Activated naive CD8-positive, alpha-beta T cell treated with anti-CD3 and anti-CD28 coated beads for 36 hours (primary cell): ENCODE data around the gene RPRD1B. TPM values are rescaled to one million over a fixed set of nuclear protein-coding genes. Genes with fewer than 3 reads are reported as not detected.
A peak's percentile ranks its signal among the peaks of the same experiment; 100 is the strongest.
"Not testable (repeated sequence)": the region's sequence is repeated elsewhere in the genome, so short reads cannot be mapped to it uniquely, and the experiment has no call there.

Experiments
- DNase-seq: peaks from one replicate; pipeline ENCODE4 v3.0.0; 2021
- H3K27ac Mint-ChIP-seq: one replicate; pipeline ENCODE4 v1.8.0; 2022; ENCODE audit warnings: mild to moderate bottlenecking, moderate library complexity, mixed read lengths
- H3K27me3 Mint-ChIP-seq: one replicate; pipeline ENCODE4 v1.8.0; 2022; ENCODE audit warnings: mild to moderate bottlenecking, mixed read lengths
- H3K36me3 Mint-ChIP-seq: one replicate; pipeline ENCODE4 v1.8.0; 2021; ENCODE audit warnings: mild to moderate bottlenecking, mixed read lengths
- H3K4me1 Mint-ChIP-seq: one replicate; pipeline ENCODE4 v1.8.0; 2021; ENCODE audit warnings: mixed read lengths
- H3K4me3 Mint-ChIP-seq: one replicate; pipeline ENCODE4 v1.8.0; 2022; ENCODE audit warnings: mild to moderate bottlenecking, moderate library complexity, mixed read lengths
- H3K9me3 Mint-ChIP-seq: one replicate; pipeline ENCODE4 v1.8.0; 2022; ENCODE audit warnings: mixed read lengths
- total RNA-seq, 2 experiments: library from RNA; stranded (reverse); gene quantifications; one replicate each; pipeline ENCODE4 v1.2.3, GENCODE V29; 2021

RPRD1B gene
- total RNA-seq, 2 experiments from 2014 or later, result 37.6 to 42.7 TPM

DNA sequence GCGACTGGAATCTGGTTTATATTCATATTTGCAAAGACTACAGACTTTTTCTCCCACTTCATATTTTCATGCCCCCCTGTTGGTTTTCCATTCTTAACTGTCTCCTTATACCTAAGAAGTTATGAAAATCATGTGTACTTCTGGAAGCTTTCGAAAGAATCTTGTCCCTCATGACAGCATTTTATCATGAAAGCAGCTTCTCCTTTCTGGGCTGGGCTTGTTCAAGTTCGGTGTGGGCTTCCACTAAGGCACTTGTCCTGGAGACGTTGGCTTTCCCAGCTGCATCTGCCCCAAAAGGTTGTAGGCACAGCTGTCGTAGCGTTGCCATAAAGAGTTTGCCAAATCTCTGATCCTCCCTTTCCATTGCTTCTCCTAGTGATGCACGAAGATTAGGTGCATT, 56.5 kb downstream of the RPRD1B start:
- Mint-ChIP-seq H3K27me3 (no peaks in the 10 kb centered on the region), H3K4me1 (peaks cover 15% of the 10 kb centered on the region), H3K36me3 (peaks cover 12% of the 10 kb centered on the region), H3K9me3 (no peaks in the 10 kb centered on the region), H3K4me3 (no peak overlapping the region), H3K27ac (no peak overlapping the region)
- DNase-seq, result no peak

DNA sequence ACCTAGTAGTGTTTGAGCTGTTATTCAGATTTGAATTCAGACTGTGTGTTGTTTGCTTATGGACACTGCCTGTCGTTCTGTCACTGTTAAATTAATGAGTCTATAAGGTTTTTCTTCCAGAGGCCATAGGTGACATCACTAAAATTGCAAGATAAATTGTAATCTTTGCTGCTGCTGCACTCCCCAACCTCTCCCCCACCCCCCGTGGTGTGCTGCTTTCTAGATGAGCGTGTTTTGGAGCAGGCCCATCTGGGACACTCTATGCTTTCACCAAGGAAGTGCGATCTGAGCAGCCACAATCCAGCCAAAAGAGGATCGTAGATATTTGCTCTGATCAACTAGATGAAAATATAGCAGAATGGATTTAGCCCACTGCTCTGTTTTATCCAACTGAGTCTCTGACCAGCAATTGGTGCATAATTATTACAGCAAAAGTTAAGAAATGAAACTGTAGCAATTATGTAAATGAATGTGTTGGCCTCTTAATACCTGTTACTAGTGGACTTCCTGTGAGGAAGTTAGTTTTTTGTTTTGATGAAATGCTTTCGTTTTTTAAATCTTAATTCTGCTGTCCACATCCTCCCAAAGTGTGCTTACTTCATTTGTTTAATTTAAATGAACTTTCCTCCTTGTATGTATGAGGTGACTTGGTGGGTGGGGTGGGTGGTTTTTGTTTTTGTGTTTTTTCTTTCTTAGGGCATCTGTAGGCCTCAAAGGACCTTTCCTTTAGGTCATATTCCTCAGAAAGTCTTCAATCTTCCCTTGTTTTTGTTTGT, 58.1 kb downstream of the RPRD1B start:
- H3K4me1 Mint-ChIP-seq, result peaks cover 15% of the 10 kb centered on the region

DNA sequence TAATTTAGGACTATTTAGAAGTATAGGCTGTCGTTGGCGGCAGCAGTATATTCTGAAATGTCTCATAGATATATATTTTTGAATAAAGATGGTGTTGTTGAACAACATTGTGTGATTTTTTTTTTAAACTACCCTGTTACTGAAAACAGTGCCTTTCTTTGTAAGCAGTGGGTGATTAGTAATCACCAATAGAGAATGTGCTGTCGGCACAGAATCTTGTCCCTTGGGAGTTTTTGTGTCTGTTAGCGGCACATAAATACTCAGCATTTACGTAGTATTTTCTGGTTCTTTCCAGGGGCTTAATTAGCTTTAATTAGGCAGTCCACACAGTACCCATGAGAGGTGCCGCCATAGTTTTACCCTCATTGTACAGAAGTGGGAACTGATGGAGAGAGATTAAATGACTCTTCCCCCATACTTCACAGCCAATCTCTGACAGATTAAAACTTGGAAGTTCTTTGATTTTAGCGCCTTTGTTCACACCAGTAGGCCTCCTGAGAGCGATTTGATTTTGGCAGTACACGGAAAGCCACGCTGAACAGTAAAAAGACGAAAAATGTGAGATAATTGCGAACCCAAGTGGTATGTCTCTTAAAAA, 58.8 kb downstream of the RPRD1B start:
- no peak for DNase-seq
- no peak overlapping the region for H3K27ac Mint-ChIP-seq
- no peaks in the 10 kb centered on the region for H3K27me3 Mint-ChIP-seq
- H3K9me3 Mint-ChIP-seq, result no peaks in the 10 kb centered on the region
- H3K4me3 Mint-ChIP-seq, result no peak overlapping the region
- peaks cover 11% of the 10 kb centered on the region for H3K36me3 Mint-ChIP-seq
- peaks cover 15% of the 10 kb centered on the region for H3K4me1 Mint-ChIP-seq

More for the DNA sequence above, 58.1 kb downstream of the RPRD1B start:
- H3K9me3 Mint-ChIP-seq, result no peaks in the 10 kb centered on the region
- H3K4me3 Mint-ChIP-seq, result no peak overlapping the region
- H3K36me3 Mint-ChIP-seq, result peaks cover 11% of the 10 kb centered on the region
- DNase-seq, result no peak
- H3K27me3 Mint-ChIP-seq, result no peaks in the 10 kb centered on the region
- peak overlapping the region; percentile 69 for H3K27ac Mint-ChIP-seq

DNA sequence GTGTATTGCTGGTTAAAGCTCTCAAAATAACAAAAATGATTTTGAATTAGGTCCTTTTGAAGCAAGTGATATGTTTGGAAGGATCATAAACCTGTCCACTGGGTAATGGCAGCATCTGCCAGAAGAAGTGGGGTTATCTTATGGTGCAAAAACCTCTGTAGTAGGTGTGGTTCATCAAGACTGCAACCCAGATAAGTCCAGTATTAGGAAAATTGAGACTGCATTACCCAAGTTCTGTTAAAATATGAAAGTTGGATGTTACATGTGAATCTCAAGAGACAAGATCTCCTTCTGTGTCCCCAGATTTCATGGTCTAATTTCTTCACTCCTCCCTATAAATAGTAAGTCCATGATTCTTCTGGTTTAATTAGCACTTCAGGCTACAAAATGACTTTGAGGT, 59.4 kb downstream of the RPRD1B start:
- no peak for DNase-seq
- peaks cover 11% of the 10 kb centered on the region for H3K36me3 Mint-ChIP-seq
- peak overlapping the region; percentile 10 for H3K27ac Mint-ChIP-seq
- H3K27me3 Mint-ChIP-seq, result no peaks in the 10 kb centered on the region
- H3K4me3 Mint-ChIP-seq, result no peak overlapping the region
- H3K4me1 Mint-ChIP-seq, result peaks cover 15% of the 10 kb centered on the region
- H3K9me3 Mint-ChIP-seq, result no peaks in the 10 kb centered on the region

DNA sequence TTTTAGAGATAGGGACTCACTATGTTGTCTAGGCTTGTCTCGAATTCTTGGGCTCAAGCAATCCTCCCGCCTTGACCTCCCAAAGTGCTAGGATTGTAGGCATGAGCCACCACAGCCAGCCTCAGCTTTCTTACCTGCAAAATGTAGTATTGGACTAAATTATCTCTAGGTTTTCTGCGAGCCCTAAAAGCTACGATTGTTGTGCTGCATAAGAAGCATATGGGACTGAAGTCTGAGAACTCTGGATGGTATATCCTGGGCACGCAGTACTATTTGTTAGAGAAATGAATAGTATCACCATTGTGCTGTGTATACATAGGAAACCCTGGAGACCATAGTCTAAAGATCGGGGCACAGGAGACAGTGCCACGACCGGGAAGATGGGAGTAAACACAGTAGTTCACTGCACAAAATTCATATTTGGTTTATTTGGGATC, 60.1 kb downstream of the RPRD1B start:
- Mint-ChIP-seq H3K4me3 (no peak overlapping the region), H3K9me3 (no peaks in the 10 kb centered on the region), H3K27me3 (no peaks in the 10 kb centered on the region), H3K36me3 (peaks cover 10% of the 10 kb centered on the region), H3K27ac (no peak overlapping the region), H3K4me1 (peaks cover 15% of the 10 kb centered on the region)
- DNase-seq, result no peak

DNA sequence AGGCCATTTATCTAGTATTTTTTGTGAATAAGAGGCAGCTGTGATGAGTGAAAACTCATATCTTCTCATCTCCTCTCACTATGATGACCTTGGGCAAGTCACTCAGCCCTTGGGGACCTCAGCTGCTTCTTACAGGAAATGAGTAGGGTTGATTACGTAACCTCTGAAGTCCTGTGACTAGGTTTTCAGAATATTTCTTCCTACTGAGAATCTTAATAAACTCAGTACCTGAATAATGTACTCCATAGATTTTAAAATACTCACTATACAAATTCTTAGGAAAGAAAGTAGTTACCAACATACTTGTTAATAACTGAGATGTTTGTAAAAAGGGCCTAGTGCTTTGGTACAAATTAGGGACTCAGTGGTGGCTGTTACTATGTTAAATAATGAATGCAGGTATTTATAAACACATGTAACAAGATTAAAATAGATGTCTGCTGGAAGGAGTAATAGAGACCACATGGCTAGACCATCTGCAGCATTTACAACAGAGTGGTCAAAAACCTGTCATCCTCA, 60.9 kb downstream of the RPRD1B start:
- peaks cover 10% of the 10 kb centered on the region for H3K36me3 Mint-ChIP-seq
- no peak for DNase-seq
- no peak overlapping the region for H3K27ac Mint-ChIP-seq
- H3K4me3 Mint-ChIP-seq, result no peak overlapping the region
- H3K27me3 Mint-ChIP-seq, result no peaks in the 10 kb centered on the region
- H3K4me1 Mint-ChIP-seq, result peaks cover 15% of the 10 kb centered on the region
- H3K9me3 Mint-ChIP-seq, result no peaks in the 10 kb centered on the region

DNA sequence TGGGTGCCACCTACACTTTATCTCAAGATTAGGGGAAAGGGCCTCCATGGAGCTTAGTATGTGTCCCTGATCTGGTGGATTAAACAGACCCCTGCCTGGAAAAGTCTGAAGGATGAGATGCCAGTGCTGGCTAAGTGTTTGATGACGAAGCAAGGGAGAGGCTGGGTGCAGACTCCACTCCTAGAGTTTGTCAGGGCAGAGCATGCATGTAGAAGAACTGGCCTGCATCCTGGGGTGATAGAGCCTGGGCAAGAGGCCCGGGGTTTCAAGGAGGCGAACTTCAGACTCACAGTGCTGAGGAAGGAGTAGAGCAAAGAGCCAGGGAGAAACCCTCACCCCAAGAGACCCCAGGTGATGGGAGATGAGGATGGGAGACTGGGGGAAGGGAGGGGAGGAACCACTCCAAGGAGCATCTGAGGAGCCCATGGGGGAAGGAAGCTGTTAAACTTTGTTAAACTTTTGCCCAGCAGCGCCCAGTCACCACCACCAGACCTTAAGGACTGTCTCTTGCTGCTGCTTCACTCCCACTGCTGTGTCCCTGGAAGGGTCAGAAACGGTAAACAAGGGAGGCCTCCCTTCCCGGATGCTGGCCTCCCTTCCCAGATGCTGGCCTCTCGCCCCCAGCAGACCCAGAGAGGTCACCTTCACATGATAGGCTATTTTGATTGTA, 61.6 kb downstream of the RPRD1B start:
- Mint-ChIP-seq H3K27ac (peak overlapping the region; percentile 50), H3K4me3 (no peak overlapping the region), H3K4me1 (peaks cover 15% of the 10 kb centered on the region), H3K9me3 (no peaks in the 10 kb centered on the region), H3K27me3 (no peaks in the 10 kb centered on the region), H3K36me3 (peaks cover 10% of the 10 kb centered on the region)
- DNase-seq, result no peak

DNA sequence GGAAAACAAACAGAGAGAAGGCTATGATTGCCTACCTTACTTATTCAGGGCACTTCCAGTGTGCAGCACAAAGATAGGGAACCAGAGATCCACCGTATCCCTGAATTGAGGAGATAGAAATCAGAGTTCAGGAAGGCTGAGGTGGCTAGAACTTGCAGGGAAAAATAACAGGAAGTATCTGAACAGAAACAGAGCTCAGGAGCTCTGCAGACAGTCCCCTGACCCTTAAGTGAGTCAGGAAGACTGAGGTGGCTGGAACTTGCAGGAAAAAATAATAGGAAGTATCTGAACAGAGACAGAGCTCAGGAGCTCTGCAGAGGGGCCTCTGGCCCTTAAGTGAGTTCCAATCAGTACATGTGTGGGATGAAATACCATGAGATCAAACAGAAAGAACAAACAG, 65.4 kb downstream of the RPRD1B start:
- peaks cover 8% of the 10 kb centered on the region for H3K4me1 Mint-ChIP-seq
- no peak for DNase-seq
- no peak overlapping the region for H3K27ac Mint-ChIP-seq
- peaks cover 6% of the 10 kb centered on the region for H3K9me3 Mint-ChIP-seq
- H3K36me3 Mint-ChIP-seq, result peaks cover 10% of the 10 kb centered on the region
- H3K4me3 Mint-ChIP-seq, result no peak overlapping the region
- H3K27me3 Mint-ChIP-seq, result no peaks in the 10 kb centered on the region

DNA sequence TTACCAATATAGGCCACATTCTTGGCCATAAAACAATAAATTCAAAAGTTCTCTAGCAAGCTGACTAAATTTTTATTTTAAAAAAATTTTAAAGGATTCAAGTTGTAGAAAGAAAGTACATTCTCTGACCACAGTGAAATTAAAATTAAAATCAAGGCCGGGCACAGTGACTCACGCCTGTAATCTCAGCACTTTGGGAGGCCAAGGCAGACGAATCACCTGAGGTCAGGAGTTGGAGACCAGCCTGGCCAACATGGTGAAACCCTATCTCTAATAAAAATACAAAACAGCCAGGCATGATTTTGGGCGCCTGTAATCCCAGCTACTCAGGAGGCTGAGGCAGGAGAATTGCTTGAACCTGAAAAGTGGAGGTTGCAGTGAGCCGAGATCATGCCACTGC, 68.7 kb downstream of the RPRD1B start:
- H3K27ac Mint-ChIP-seq, DNase-seq, H3K9me3 Mint-ChIP-seq, H3K36me3 Mint-ChIP-seq, H3K4me1 Mint-ChIP-seq, H3K4me3 Mint-ChIP-seq, H3K27me3 Mint-ChIP-seq: not testable (repeated sequence)

DNA sequence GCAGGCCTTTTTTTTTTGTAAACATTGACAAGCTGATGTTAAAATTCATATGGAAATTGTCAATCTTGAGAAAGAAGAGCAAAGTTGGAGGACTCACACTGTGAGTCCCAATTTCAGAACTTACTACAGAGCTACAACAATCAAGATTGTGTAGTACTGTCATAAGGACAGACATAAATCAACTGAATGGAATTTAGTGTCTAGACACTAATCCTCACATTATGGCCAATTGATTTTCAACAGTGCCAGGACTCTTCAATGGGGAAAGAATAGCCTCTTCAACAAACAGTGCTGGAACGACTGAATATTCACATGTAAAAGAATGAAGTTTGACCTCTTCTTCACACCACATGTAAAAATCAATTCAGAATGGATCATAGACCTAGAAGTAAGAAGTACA, 70.7 kb downstream of the RPRD1B start:
- Mint-ChIP-seq H3K27ac (no peak overlapping the region), H3K4me1 (no peaks in the 10 kb centered on the region), H3K36me3 (peaks cover 6% of the 10 kb centered on the region), H3K4me3 (no peak overlapping the region), H3K9me3 (peaks cover 6% of the 10 kb centered on the region), H3K27me3 (no peaks in the 10 kb centered on the region)
- no peak for DNase-seq

DNA sequence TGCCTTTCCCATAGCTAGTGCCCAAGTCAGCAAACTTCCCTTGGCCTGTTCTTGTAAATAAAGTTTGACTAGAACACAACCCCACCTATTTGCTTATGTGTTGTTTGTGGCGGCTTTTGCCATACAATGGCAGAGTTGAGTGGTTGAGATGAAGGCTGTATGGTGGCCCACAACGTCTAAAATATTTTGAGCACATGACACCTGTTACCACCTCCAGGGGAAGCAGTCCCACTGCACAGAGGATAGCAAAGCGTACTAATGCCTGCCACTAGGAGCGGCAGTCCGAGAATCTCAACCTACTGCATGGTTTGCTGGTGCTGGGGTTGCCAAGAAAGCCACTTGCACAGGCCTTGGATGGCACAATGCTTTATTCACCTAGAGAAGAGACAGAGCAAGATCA, 72.9 kb downstream of the RPRD1B start:
- Mint-ChIP-seq H3K4me1 (no peaks in the 10 kb centered on the region), H3K36me3 (no peaks in the 10 kb centered on the region), H3K4me3 (no peak overlapping the region), H3K27me3 (no peaks in the 10 kb centered on the region), H3K9me3 (no peaks in the 10 kb centered on the region), H3K27ac (no peak overlapping the region)
- no peak for DNase-seq

DNA sequence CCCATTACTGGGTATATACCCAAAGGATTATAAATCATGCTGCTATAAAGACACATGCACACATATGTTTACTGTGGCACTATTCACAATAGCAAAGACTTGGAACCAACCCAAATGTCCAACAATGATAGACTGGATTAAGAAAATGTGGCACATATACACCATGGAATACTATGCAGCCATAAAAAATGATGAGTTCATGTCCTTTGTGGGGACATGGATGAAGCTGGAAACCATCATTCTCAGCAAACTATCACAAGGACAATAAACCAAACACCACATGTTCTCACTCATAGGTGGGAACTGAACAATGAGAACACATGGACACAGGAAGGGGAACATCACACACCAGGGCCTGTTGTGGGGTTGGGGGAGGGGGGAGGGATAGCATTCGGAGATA, 73.8 kb downstream of the RPRD1B start:
- not testable (repeated sequence) for DNase-seq, H3K9me3 Mint-ChIP-seq, H3K27ac Mint-ChIP-seq, H3K36me3 Mint-ChIP-seq, H3K4me1 Mint-ChIP-seq, H3K4me3 Mint-ChIP-seq, H3K27me3 Mint-ChIP-seq

DNA sequence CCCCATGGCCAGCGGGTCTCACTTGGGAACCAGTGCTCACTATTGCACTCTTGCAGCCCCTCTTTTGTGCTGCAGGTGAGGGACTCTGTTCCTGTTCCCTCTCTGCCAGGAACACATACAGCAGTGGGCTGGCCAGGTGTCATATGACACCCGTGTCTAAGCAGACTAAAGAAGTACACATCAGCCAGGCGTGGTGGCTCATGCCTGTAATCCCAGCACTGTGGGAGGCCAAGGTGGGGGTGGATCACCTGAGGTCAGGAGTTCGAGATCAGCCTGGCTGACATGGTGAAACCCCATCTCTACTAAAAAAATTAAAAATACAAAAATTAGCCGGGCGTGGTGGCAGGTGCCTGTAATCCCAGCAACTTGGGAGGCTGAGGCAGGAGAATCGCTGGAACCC, 74.4 kb downstream of the RPRD1B start:
- not testable (repeated sequence) for H3K4me1 Mint-ChIP-seq, H3K36me3 Mint-ChIP-seq, H3K27me3 Mint-ChIP-seq, H3K4me3 Mint-ChIP-seq, H3K27ac Mint-ChIP-seq, DNase-seq, H3K9me3 Mint-ChIP-seq

DNA sequence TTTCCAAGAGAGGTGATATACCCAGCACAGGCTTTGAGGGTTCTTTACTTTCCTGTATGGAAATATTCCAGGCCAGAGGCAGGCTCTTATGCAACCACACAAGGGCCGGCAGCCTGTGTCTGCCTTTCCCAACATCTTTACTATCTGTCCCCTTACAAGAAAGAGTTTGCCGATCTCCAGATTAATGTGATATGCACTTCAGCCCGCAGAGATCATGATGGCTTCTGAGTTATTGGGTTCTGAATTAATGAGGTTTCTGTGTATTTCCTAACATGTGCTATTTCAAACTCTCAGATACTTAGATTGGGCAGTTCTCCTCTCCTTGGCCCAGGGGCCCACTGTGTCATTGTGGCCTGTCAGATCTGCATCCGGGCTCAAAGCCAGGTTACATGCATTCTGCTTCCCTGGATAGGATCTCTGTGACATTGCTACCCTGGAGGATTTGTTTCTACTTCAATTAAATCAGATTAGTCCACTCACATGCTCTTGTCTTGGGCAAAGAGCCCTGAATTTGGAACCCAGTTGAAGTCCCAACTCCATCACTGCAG, 75.0 kb downstream of the RPRD1B start:
- Mint-ChIP-seq H3K27me3 (no peaks in the 10 kb centered on the region), H3K4me3 (no peak overlapping the region), H3K9me3 (no peaks in the 10 kb centered on the region), H3K36me3 (no peaks in the 10 kb centered on the region), H3K4me1 (no peaks in the 10 kb centered on the region), H3K27ac (no peak overlapping the region)
- DNase-seq, result no peak

DNA sequence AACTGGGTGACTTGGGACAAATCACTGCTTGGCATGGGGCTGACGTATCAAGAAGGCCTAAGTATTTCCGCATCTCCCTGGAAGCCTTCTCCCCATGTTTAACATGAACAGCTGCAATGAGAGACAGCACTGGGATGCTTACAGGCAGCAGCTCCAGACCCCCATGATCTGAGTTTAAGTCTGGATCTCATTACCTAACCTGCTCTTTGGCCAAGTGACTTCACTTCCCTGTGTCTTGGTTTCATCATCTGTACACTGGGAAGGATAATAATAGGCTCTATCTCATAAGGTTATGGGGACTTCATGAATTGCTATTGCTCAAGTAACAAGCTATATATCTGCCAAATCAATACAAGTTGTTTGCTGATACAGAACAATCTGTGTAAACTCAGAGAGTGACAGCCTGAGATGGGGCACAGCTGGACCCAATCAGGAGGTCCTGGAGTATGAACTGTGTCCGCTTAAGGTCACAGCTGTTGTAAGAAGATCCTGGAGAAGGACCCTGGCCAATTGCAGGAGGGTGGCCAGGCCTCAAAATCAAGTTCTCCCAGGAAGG, 75.5 kb downstream of the RPRD1B start:
- Mint-ChIP-seq H3K27ac (no peak overlapping the region), H3K27me3 (no peaks in the 10 kb centered on the region), H3K4me3 (no peak overlapping the region), H3K9me3 (no peaks in the 10 kb centered on the region), H3K36me3 (no peaks in the 10 kb centered on the region), H3K4me1 (no peaks in the 10 kb centered on the region)
- no peak for DNase-seq
